Adipocyte (in vitro differentiated cells): ENCODE results near the gene HOXB1.
A peak's percentile ranks its signal among the peaks of the same experiment; 100 is the strongest.
"Not testable (repeated sequence)": the region's sequence is repeated elsewhere in the genome, so short reads cannot be mapped to it uniquely, and the experiment has no call there.

ENCODE experiments used
- DNase-seq: peaks from one replicate; pipeline ENCODE4 v3.0.0-alpha.2; 2015; ENCODE audit warnings: low read depth
- H3K27me3 ChIP-seq: replicated peaks from 2 replicates; pipeline ENCODE4 v1.7.0; 2013; ENCODE audit warnings: mild to moderate bottlenecking, low read length, moderate library complexity; ENCODE audit not compliant: control insufficient read depth, insufficient read depth
- H3K36me3 ChIP-seq: 2 replicates; pipeline ENCODE4 v1.7.0; 2013; ENCODE audit warnings: low read length, mild to moderate bottlenecking, moderate library complexity; ENCODE audit not compliant: control insufficient read depth, insufficient read depth, severe bottlenecking
- H3K4me1 ChIP-seq: 2 replicates; pipeline ENCODE4 v1.7.0; 2013; ENCODE audit warnings: mild to moderate bottlenecking, low read length, moderate library complexity; ENCODE audit not compliant: control insufficient read depth, insufficient read depth
- H3K4me3 ChIP-seq: 2 replicates; pipeline ENCODE4 v1.7.0; 2013; ENCODE audit warnings: mild to moderate bottlenecking, low read length, moderate library complexity
- H3K9ac ChIP-seq: 2 replicates; pipeline ENCODE4 v1.7.0; 2013; ENCODE audit warnings: mild to moderate bottlenecking, low read length, moderate library complexity
- H3K9me3 ChIP-seq: 2 replicates; pipeline ENCODE4 v1.7.0; 2013; ENCODE audit warnings: mild to moderate bottlenecking, low read length, moderate library complexity; ENCODE audit not compliant: control insufficient read depth

The HOXB1 gene

GRCh38 chr17:48509708-48510107 is 21.1 kb downstream of the HOXB1 start:
- H3K27me3 ChIP-seq, H3K9ac ChIP-seq, DNase-seq, H3K4me3 ChIP-seq, H3K9me3 ChIP-seq, H3K36me3 ChIP-seq: not testable (repeated sequence)
- H3K4me1 ChIP-seq, result peaks cover 13% of the 10 kb centered on the region

DNA sequence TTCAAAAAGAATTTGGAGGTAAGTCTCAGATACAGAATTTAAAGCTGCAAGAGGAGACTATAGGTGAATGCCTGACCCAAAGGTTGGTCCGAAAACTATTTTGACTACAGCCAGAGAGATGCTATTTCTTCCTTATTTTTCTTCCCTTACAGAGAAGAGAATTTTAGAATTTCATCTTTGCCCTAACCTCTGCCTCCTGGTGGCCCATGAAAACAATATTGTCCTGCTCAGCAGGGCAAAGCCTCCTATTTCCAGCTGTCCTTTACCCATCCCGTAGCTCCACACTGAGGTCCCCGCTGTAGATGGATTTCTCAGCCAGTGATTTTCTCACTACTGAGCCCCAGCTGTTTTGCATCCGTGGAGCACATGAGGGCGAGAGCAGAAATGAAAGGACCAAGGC is 24.6 kb downstream of the HOXB1 start:
- peaks cover 9% of the 10 kb centered on the region for H3K4me1 ChIP-seq
- no peaks in the 10 kb centered on the region for H3K27me3 ChIP-seq
- H3K9ac ChIP-seq, result no peak overlapping the region
- H3K9me3 ChIP-seq, result no peaks in the 10 kb centered on the region
- DNase-seq, result no peak
- no peaks in the 10 kb centered on the region for H3K36me3 ChIP-seq
- no peak overlapping the region for H3K4me3 ChIP-seq

- H3K36me3 ChIP-seq, result no peaks in the 10 kb centered on the region
- DNase-seq, result peak; percentile 42
- no peak overlapping the region for H3K9ac ChIP-seq
- no peak overlapping the region for H3K4me3 ChIP-seq
- H3K4me1 ChIP-seq, result peaks cover 10% of the 10 kb centered on the region
- no peaks in the 10 kb centered on the region for H3K9me3 ChIP-seq
- no peaks in the 10 kb centered on the region for H3K27me3 ChIP-seq
Measured at GRCh38 chr17:48505788-48506187, 25.0 kb downstream of the HOXB1 start.

DNA sequence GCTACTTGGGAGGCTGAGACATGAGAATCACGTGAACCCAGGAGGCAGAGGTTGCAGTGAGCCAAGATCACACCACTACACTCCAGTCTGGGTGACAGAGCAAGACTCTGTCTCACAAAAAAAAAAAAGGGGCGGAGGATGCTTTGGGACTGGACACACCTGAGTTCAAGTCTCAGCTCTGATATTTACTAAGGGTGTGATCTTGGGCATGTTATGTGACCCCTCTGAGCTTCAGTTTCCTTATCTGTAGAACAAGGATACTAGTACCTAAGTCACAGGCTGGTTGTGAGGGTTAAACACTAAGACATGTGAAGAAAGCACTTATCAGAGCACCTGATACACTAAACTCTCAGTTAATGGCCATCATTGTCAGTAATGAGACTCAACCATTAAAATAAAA is 25.9 kb downstream of the HOXB1 start:
- no peak for DNase-seq
- Histone ChIP-seq H3K27me3 (no peaks in the 10 kb centered on the region), H3K36me3 (no peaks in the 10 kb centered on the region), H3K9me3 (no peaks in the 10 kb centered on the region), H3K9ac (no peak overlapping the region), H3K4me1 (peaks cover 4% of the 10 kb centered on the region), H3K4me3 (no peak overlapping the region)

DNA sequence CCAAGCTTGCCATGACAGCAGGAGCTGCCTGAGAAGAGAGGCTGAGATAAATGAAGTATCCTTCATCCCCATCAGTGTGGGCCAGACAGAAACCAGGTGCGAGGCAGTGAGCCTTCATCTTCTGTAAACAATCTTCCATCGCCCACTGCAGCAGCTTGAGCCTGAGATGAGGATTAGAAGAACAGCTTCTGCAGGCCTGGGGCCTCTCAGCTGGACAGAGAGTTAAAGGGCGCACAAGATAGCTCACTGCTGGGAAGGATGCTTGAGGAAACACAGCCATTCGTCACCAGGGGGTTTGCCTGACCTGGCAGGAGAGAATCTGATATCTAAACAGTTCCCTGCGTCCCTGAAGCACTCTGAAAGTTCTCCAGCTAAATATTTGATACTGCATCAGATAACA is 27.1 kb downstream of the HOXB1 start:
- no peak overlapping the region for H3K4me3 ChIP-seq
- DNase-seq, result no peak
- H3K36me3 ChIP-seq, result no peaks in the 10 kb centered on the region
- no peaks in the 10 kb centered on the region for H3K9me3 ChIP-seq
- H3K4me1 ChIP-seq, result peaks cover 4% of the 10 kb centered on the region
- no peak overlapping the region for H3K9ac ChIP-seq
- no peaks in the 10 kb centered on the region for H3K27me3 ChIP-seq

- no peak for DNase-seq
- no peaks in the 10 kb centered on the region for H3K9me3 ChIP-seq
Measured at GRCh38 chr17:48502901-48503300, 27.9 kb downstream of the HOXB1 start.

GRCh38 chr17:48502312-48502711 is 28.5 kb downstream of the HOXB1 start:
- no peak overlapping the region for H3K4me3 ChIP-seq
- no peaks in the 10 kb centered on the region for H3K36me3 ChIP-seq
- H3K9me3 ChIP-seq, result no peaks in the 10 kb centered on the region
- H3K9ac ChIP-seq, result no peak overlapping the region
- peaks cover 4% of the 10 kb centered on the region for H3K4me1 ChIP-seq
- DNase-seq, result no peak
- no peaks in the 10 kb centered on the region for H3K27me3 ChIP-seq

More at GRCh38 chr17:48502901-48503300, 27.9 kb downstream of the HOXB1 start:
- no peaks in the 10 kb centered on the region for H3K36me3 ChIP-seq
- H3K9ac ChIP-seq, result no peak overlapping the region
- no peak overlapping the region for H3K4me3 ChIP-seq
- no peaks in the 10 kb centered on the region for H3K27me3 ChIP-seq
- peaks cover 4% of the 10 kb centered on the region for H3K4me1 ChIP-seq

GRCh38 chr17:48500435-48501426 is 30.1 kb downstream of the HOXB1 start:
- Histone ChIP-seq H3K9me3 (no peaks in the 10 kb centered on the region), H3K27me3 (no peaks in the 10 kb centered on the region), H3K4me1 (peaks cover 4% of the 10 kb centered on the region), H3K4me3 (no peak overlapping the region), H3K9ac (no peak overlapping the region), H3K36me3 (no peaks in the 10 kb centered on the region)
- DNase-seq, result no peak

- peaks cover 4% of the 10 kb centered on the region for H3K4me1 ChIP-seq
- no peak for DNase-seq
Measured at GRCh38 chr17:48499735-48500434, 30.9 kb downstream of the HOXB1 start.

DNA sequence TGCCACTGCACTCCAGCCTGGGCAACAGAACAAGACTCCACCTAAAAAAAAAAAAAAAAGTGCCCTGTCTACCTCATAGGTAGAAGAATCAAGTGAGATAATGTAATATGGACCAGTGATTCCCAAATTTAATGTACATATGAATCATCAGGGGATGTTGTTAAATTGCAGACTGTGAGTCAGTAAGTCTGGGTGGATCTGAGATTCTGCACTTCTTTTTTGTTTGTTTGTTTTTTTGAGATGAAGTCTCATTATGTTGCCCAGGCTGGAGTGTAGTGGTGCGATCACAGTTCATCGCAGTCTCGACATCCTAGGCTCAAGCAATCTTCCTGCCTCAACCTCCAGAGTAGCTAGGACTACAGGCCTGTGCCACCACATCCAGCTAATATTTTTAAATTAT is 31.6 kb downstream of the HOXB1 start:
- Histone ChIP-seq H3K27me3 (no peaks in the 10 kb centered on the region), H3K4me3 (no peak overlapping the region), H3K36me3 (no peaks in the 10 kb centered on the region), H3K9ac (no peak overlapping the region), H3K4me1 (peaks cover 5% of the 10 kb centered on the region), H3K9me3 (no peaks in the 10 kb centered on the region)
- no peak for DNase-seq

More at GRCh38 chr17:48499735-48500434, 30.9 kb downstream of the HOXB1 start:
- Histone ChIP-seq H3K4me3 (no peak overlapping the region), H3K9me3 (no peaks in the 10 kb centered on the region), H3K27me3 (no peaks in the 10 kb centered on the region), H3K36me3 (no peaks in the 10 kb centered on the region), H3K9ac (no peak overlapping the region)

- H3K9me3 ChIP-seq, result no peaks in the 10 kb centered on the region
- H3K36me3 ChIP-seq, result no peaks in the 10 kb centered on the region
- peaks cover 8% of the 10 kb centered on the region for H3K4me1 ChIP-seq
- H3K4me3 ChIP-seq, result no peak overlapping the region
- no peaks in the 10 kb centered on the region for H3K27me3 ChIP-seq
- no peak for DNase-seq
- H3K9ac ChIP-seq, result no peak overlapping the region
Measured at GRCh38 chr17:48498164-48498850, 32.5 kb downstream of the HOXB1 start.
